ENCODE measurements around the gene NPIPB2. TPM values are rescaled to one million over a fixed set of nuclear protein-coding genes. Genes with fewer than 3 reads are reported as not detected.
"Not testable (repeated sequence)": the region's sequence is repeated elsewhere in the genome, so short reads cannot be mapped to it uniquely, and the experiment has no call there.

NPIPB2 gene
- total RNA-seq, 1 donor from 2014 or later: 4.9 TPM

DNA sequence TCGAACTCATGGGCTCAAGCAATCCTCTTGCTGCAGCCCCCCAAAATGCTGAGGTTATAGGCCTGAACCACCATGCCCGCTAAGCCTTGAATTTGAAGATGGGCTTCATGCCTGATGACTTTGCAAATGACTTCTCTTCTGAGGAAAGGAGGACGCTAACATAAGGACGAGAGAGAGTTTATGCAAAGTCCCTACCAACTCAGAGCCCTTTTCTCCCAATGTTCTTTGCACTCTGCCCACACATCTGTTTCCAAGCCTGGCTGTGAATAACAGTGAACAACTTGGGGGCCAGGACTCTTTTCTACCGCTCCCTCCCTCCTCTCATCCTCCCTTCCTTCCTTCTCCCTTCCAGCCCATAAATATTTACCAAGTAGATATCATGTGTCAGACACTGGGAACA lies 8.5 kb upstream of the NPIPB2 start:
- H3K36me3 ChIP-seq (ENCODE audit: control insufficient read depth, insufficient read depth, low read length): no peaks in the 10 kb centered on the region
- no peak for DNase-seq (ENCODE audit: low read depth)
- no peak overlapping the region for H3K4me3 ChIP-seq (ENCODE audit: low read depth, low read length)
- no peaks in the 10 kb centered on the region for H3K27me3 ChIP-seq (ENCODE audit: control insufficient read depth, insufficient read depth, low read length)
- TF ChIP-seq CTCF (IDR thresholded peaks at IDR 0.05; ENCODE audit: insufficient read depth, low read length, poor library complexity, severe bottlenecking): no peak

DNA sequence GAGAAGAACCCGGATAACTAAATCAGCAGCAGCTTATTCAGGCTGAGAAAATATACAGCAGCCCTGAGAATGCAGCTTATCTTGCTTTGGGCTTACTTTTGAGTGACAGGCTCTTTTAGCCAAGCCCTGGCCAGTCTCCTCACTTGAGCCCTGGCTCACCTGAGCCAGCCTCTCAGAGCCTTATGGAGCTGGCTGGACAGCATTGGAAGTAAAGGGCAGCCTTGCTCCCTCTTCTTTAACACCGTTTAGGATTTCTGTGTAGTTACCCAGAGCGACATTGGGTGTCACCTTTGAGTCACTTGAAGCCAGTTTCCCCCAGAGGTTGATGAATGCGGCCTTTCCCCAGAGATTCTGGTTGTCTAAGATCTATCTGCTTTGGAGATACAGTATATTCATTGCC lies 7.7 kb upstream of the NPIPB2 start:
- peak; percentile 55 for TF ChIP-seq CTCF (IDR thresholded peaks at IDR 0.05; ENCODE audit: insufficient read depth, low read length, poor library complexity, severe bottlenecking)
- Histone ChIP-seq H3K36me3 (ENCODE audit: control insufficient read depth, insufficient read depth, low read length) (no peaks in the 10 kb centered on the region), H3K4me3 (ENCODE audit: low read depth, low read length) (no peak overlapping the region), H3K27me3 (ENCODE audit: control insufficient read depth, insufficient read depth, low read length) (no peaks in the 10 kb centered on the region)
- DNase-seq (ENCODE audit: low read depth): no peak

- no peak for DNase-seq (ENCODE audit: low read depth)
- Histone ChIP-seq H3K36me3 (ENCODE audit: control insufficient read depth, insufficient read depth, low read length) (no peaks in the 10 kb centered on the region), H3K4me3 (ENCODE audit: low read depth, low read length) (no peak overlapping the region), H3K27me3 (ENCODE audit: control insufficient read depth, insufficient read depth, low read length) (no peaks in the 10 kb centered on the region)
- no peak for TF ChIP-seq CTCF (IDR thresholded peaks at IDR 0.05; ENCODE audit: insufficient read depth, low read length, poor library complexity, severe bottlenecking)
Measured at GRCh38 chr16:11948819-11949218, 7.0 kb upstream of the NPIPB2 start.

GRCh38 chr16:11946433-11946832 lies 4.6 kb upstream of the NPIPB2 start:
- DNase-seq (ENCODE audit: low read depth): no peak
- no peak for TF ChIP-seq CTCF (IDR thresholded peaks at IDR 0.05; ENCODE audit: insufficient read depth, low read length, poor library complexity, severe bottlenecking)
- Histone ChIP-seq H3K27me3 (ENCODE audit: control insufficient read depth, insufficient read depth, low read length) (no peaks in the 10 kb centered on the region), H3K36me3 (ENCODE audit: control insufficient read depth, insufficient read depth, low read length) (no peaks in the 10 kb centered on the region), H3K4me3 (ENCODE audit: low read depth, low read length) (no peak overlapping the region)

- not testable (repeated sequence) for H3K36me3 ChIP-seq (ENCODE audit: control insufficient read depth, insufficient read depth, low read length); DNase-seq (ENCODE audit: low read depth); H3K4me3 ChIP-seq (ENCODE audit: low read depth, low read length); H3K27me3 ChIP-seq (ENCODE audit: control insufficient read depth, insufficient read depth, low read length)
Measured at GRCh38 chr16:11927350-11927749, 14.5 kb downstream of the NPIPB2 start.

GRCh38 chr16:11924046-11924445 lies 17.8 kb downstream of the NPIPB2 start:
- H3K4me3 ChIP-seq (ENCODE audit: low read depth, low read length); DNase-seq (ENCODE audit: low read depth); H3K36me3 ChIP-seq (ENCODE audit: control insufficient read depth, insufficient read depth, low read length); H3K27me3 ChIP-seq (ENCODE audit: control insufficient read depth, insufficient read depth, low read length): not testable (repeated sequence)

GRCh38 chr16:11916524-11917285 lies 25.1 kb downstream of the NPIPB2 start:
- Histone ChIP-seq H3K4me3 (ENCODE audit: low read depth, low read length) (peak overlapping the region; percentile 35), H3K36me3 (ENCODE audit: control insufficient read depth, insufficient read depth, low read length) (no peaks in the 10 kb centered on the region), H3K27me3 (ENCODE audit: control insufficient read depth, insufficient read depth, low read length) (no peaks in the 10 kb centered on the region)
- TF ChIP-seq CTCF (IDR thresholded peaks at IDR 0.05; ENCODE audit: insufficient read depth, low read length, poor library complexity, severe bottlenecking): no peak
- DNase-seq (ENCODE audit: low read depth): no peak

Measured in kidney epithelial cell (primary cell).